GM18517 (cell line): ENCODE results near the gene NCOA7.
"Not testable (repeated sequence)": the region's sequence is repeated elsewhere in the genome, so short reads cannot be mapped to it uniquely, and the experiment has no call there.

Source experiments
- ATAC-seq: cut with Tn5 transposase; IDR thresholded peaks from one replicate; pipeline ENCODE4 v1.9.1; 2021; ENCODE audit warnings: mild to moderate bottlenecking, moderate library complexity; ENCODE audit not compliant: unreplicated experiment

Gene NCOA7

DNA sequence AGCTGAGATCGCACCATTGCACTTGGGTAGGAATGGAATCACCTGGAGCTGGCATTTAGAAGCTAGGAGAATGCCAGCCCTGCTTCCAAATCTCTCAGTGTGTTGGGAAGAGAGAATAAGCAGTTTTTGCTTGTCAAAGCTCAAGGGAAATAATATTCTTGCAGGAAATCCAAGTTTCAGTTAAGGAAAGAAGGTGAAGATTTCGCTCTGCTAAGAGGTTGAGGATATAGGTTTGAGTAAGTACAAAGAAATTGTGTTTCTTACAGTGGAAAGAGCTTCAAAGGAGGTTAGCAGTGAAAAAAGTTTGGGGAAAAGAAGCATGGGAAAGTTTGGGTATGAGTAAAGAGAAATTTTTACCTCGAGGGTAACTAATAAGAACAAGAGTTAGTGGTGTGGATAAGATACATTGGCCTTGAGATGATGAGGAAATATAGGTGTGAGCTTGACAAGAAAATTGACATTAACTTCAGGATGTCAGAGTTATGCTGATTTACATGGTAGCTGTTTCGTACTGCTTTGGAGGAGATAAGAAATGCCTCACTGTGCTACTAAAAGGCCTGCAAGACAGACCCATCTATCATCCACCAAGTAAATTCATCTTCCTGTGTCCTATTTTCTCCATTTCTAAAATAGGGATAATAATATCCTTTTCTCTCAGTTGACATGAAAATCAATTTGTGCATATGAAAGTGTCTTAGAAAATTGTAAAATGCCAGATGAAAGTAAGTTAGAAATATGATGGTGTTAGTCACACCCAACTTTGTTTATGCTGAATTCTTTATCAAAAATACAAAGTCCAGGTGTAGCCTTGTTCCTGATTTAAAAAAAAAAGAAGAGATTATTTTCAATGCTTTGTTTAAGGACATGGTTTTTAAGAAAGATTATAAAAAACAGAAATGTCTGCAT is 153.0 kb downstream of the NCOA7 start:
- no peak for ATAC-seq

DNA sequence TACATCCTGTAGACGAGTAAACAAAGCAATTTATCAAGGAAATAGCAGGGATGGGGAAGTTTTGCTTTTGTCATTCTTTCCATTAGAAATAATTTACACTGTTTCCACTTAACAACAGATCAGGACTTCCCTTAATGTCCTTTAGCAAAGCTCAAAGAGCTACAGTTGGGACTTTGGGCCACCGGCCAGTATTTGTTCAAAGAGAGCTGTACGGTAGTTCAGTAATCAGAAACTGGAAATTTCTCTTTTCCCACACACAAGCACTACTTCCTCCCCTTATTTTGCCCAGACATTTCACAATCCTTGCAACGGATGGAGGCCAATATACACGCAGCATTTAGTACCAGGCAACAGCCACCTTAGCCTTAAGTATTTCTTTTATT is 153.7 kb downstream of the NCOA7 start:
- no peak for ATAC-seq

DNA sequence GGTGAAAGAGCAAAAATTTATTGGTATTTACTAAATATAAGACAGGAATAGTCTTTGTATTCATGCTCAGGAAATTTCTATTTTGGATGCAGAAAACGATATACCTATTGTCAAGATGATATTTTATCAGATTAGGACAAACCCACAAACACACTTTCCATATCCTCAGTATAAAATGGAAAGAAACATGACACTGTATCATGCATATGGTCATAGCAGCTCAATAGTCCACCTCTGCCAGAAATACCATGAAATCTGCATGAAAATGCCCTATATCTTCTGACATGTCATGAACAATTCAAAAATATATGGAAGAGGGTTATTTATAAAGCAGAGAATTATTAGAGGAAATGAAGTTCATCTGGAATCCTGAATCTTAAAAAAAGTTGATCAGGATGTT is 154.1 kb downstream of the NCOA7 start:
- ATAC-seq, result no peak

DNA sequence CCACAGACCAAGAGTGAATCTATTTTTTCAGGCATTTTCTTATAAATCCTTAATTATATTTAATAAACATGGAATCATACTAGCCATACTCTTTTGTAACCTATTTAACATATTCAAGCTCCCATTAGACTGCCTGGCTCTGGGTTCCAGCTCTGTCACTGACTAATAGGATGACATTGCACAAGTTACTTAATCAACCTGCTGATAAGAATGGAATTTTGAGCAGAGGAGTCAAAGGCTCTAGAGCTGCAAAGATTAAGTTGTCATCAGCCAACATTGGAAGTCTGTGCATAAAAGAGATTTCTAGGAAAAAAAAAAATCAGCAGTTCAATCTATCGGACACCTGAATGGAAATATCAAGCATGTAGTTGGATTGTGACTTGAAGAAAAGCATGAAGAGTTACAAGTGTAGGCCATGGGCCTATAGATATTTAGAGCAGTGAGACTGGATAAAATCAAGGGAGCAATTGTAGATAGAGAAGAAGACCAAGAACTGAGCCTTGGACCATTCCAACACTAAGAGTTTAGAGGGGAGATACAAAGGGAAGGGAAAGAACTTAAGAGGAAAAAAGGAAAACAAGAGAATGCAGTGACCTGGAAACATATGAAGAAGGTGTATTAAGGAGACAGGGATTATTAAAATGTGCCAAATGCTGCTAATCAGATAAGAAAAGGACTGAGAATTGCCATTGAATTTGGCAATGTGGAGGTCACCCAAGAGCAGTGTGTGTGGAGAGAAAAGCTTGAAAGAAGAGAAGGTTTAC is 154.8 kb downstream of the NCOA7 start:
- no peak for ATAC-seq

DNA sequence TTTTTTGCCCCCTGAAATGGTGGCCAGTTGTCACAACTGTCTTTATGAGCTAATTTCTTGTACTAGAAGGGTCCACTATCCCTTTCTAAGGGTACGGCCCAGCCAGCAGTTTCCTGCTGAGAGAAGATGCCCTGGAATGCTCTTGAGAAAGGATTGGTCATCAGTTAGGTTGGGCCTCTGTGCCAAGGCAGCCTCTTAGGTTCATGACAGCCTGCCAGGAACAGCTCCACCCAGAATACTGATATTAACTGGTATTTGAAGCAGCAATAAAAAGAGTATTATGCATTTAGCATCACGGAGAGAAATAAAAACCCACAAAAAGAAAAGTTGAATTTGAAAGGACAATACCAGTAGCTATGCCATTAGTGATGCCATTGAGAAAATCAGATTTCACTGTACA is 156.9 kb downstream of the NCOA7 start:
- no peak for ATAC-seq

DNA sequence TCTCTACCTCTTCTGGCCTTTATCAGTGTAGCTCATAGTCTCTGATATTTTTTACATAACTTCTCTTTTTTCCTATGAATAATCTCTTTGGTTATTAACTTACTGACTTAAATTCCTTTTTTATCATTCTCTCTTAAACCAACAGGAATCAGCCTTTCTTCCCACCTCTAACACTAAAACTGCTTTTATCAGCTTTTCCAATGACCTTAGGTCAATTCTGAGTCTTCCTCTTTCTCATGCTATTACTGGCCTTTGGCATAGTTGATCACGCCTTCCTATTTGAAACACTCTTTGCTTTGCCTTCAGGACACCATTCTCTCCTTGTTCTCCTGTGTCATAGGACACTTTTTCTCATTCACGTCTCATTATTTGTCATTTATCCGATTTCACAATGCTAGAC is 157.7 kb downstream of the NCOA7 start:
- ATAC-seq, result no peak

DNA sequence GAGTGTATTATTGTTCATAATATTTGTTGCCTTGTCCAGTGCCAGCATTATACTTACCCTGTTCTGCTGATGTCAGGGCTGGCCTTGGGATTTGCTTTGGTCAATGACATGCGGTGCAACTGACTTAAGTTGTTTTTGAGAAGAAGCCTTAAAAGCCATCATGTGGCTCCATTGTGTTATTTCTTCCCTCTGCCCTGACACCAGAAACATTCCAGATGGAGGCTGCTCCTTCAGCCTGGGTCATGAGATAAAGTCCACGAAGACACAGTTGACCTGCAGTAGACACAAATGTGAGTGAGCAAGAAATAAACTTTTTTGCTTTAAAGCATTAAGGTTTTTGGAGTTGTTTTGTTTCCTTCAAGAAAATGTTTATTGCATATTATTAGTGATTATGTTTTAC is 158.3 kb downstream of the NCOA7 start:
- ATAC-seq, result no peak

DNA sequence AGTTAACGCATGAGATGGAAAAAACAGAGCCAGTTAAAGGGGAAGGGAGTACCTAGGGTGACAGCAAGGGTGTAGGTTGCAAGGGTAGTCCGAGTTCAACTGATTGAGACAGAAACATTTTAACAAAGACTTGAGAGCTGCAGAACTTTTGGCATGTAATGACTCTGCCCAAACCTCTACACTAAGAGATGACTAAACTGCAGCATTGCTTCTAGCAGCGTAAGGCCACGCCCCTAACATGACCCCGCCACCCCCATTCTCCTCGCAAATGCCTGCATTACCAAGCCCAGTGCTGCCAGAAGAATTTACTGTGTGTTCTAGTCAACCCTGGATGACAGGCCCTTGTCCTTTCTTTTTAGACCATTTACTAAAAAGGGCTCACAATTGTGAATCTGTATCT is 159.5 kb downstream of the NCOA7 start:
- ATAC-seq, result no peak

DNA sequence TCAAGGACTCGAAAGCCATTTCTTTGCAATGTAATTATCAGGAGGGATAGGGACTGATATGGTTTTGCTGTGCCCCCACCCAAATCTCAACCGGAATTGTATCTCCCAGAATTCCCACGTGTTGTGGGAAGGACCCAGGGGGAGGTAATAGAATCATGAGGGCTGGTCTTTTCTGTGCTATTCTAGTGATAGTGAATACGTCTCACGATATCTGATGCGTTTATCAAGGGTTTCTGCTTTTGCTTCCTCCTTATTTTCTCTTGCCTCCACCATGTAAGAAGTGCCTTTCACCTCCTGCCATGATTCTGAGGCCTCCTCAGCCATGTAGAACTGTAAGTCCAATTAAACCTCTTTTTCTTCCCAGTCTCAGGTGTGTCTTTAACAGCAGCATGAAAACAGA is 160.0 kb downstream of the NCOA7 start:
- ATAC-seq, result not testable (repeated sequence)

DNA sequence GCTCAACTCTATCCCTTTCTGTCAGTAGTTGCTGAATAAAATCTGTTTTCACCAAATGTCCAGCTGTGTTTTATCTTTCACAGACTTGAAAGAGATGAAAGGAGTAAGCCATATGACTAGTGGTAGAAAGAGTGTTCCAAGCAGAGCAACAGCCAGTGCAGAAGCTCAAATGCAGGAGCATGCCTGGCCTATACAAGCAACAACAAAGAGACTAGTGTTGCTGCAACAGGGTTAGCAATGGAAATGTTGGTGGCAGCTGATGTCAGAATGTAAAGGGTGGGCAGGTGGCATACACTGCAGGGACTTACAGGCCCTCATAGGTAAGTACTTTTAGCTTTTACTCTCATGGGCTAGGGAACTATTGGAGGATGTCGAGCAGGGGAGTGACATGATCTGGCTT is 160.6 kb downstream of the NCOA7 start:
- ATAC-seq, result no peak

DNA sequence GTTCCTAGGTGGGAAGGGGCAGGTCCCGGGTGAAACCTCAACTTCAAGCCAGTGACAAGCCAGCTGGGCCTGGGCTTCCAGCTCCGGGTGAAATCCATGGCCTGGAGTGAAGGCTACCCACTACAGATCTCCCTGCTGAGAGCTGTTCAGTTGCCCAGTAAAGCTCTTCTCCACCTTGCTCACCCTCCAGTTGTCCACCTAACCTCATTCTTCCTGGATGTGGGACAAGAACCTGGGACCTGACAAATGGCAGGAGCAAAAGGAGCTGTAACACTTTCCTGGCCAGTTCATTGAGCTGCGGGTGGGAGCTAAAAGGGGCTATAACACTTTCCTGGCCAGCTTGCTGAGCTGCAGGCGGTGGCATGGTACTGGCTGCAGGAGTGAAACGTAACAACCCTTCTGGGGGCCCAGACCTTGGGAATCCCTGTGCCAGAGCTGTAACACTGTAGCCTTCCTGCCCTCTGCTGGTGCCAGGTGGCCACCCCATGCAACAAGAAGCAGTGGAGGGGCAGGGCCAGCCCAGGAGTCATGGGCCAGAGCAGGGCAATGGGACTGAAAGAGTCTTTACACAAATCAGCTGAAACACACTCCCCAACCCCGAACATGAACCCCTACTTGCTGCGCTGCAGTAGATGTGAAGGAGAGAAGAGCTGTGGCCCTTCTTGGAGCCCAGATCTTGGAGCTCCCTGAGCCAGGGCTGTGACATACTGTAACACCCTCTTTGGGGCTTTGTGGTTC is 162.2 kb downstream of the NCOA7 start:
- ATAC-seq, result no peak

DNA sequence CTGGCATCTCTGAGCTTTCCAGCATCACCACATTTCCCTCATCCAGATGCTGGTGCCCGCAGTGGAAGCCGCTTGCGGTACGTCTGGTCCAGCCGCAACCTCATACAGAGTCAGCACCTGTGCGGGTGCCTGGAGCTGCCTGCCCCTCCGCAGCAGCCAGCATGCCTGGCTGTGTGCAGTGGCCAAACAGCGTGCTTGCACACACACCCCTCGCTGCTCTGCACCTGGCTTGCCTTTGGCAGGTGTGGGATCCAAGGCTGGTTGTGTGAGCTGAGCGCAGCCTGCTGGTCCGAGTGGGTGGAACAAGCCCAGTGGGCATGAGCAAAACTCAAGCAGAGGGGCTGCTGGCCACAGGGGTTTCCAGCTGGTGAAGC is 162.7 kb downstream of the NCOA7 start:
- ATAC-seq, result no peak

DNA sequence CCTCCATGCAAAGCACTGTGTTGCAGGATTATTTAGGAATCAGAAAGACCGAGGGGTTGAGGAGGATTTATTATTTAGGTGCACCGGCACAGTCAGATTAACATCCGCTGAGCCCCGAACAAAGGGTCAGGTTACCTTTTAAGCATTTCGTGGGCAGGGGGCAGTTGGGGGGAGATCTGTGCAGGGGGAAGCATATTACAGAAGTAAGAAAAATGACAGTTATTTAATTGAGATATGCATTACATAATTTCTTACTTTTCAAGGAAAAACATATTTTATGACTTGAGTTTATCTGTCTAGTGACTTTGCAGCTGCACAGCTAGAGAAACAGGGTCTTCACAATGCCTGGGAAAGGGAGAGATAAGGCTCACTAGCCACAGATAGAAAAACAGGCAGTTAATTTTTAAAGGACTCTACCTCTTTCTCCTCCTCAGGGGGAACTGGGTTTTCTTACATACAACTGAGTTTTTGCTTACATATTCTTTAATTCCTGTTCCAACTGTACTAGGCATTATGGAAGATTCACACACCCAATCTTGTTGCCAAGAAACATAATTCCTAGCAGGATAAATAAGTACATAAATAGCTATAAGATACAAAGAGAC is 164.1 kb downstream of the NCOA7 start:
- ATAC-seq, result no peak

DNA sequence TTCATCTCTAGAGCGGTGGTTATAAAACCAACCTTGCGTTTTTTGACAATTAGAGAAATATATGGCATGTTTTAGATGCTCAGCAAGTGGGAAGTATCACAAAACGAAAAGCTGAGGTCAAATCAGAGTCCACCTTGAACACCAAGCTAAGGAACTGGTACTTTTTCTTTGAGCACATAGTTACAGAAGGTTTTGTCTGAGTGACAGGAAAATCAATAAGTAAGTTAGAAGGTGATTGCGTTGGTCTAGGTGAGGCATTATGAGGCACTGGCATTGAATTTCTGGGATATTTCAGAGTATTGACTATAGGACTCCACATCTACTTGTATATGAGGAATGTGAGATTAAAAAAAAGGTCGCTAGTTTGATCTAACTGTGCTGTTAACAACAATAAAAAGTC is 165.2 kb downstream of the NCOA7 start:
- no peak for ATAC-seq

DNA sequence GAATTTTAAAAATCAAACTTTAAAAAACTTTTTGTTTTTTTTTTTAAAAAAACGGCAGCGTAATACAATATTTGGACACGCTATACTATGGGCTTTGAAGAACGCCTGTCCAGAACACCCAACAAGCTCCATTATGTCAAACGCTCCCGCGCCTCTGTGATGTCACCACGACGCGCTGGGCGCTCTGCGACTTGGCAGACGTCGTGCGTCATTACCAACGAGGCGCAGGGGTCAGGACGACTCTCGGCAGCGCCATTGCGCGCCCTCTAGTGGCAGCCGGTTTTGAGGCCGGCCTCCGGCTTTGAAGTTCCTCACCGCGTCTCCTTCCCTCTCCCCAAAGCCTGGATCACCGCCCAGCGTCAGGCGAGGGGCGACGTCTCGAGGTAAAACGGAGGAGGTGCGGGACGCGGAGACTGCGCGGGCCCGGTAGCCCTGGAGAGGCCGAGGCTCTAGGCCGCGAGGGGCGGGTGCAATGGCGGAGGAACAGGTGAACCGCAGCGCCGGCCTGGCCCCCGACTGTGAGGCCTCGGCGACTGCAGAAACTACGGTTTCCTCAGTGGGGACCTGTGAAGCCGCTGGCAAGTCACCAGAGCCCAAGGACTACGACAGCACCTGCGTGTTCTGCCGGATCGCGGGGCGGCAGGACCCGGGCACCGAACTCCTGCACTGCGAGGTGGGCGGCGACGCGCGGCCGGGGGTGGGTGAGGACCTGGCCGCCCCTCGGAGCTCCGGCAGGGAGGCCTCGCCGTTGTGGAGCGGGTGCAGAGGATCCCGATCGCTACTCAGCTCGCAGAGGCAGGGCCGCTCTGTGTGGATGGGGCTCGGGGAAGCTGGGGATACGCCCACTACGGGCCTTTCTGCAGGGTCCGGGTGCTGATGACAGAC is 166.0 kb downstream of the NCOA7 start, which contains the start of gene HINT3:
Gene HINT3, plus strand, starts transcription at position 265 of the 885 bp plus-strand sequence. Its CDS starts 208 bp downstream, at position 473.
- peak; percentile 86 for ATAC-seq

DNA sequence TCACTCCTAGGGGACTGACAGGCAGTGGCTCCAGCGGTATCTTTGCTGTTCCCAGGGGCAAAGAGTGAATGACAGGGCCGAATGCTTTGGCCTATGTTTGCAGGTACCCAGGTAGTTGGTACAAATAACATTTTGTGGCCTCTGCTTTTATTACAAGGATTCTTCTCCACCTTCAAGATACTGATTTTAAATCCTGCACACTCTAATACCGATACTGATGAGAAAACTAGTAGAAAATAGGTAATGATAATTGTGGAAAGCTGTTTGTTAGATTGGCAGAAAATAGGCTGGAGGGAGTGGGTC is 166.6 kb downstream of the NCOA7 start:
- ATAC-seq, result no peak

DNA sequence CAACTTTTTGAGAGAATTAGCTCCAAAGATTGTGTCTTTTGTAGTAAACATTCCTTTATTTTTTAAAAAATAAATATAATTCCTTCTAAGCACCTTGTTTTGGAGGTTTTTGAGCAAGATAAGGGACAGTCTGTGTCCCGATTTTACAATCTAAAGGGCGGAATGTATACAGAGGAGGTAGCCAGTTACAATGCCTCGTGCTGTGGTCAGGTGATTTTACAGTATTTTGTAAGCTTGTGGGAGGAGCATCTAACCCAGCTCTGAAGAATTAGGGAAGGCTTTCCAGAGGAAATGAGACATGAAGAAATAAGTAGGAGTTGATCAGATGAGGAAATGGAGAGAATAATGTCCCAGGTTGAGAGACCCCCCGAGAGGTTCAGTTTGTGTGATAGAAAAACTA is 167.1 kb downstream of the NCOA7 start:
- ATAC-seq, result no peak

DNA sequence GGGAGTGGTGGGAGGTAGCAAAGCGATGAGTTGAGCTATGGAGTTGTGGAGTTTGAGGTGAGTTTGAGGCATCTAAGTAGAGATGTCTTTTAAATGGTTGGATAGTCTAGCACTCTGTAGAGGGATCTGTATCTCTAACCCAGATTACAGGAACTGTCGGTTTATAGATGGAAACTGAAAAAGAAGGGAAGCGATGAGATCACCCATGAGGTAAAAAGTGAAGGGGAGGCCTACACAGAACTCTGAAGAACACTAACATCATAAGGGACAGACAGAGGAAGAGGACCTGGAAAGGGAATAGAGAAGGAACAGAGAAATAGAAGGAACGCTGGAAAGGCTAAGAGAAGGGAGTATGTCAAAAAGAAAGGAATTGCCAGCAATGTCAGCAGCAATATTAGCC is 168.3 kb downstream of the NCOA7 start:
- ATAC-seq, result no peak

DNA sequence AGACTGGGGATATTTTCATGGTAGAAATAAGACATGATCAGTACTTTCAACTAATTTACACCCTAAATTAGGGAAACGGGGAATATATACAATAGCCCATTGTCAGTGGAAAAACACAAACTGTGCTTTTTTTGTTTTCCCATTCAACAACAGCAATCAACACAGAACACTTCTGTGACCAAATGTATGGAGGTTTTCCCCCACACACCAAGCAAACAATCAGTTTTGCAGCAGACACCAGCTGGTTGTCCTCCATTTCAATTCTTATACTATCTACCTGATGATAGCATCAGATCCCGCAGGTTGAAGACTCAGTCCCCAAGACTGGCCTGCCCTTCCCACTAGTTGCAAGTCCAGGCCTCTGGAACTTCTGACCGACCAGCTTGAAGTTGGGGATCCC is 170.4 kb downstream of the NCOA7 start:
- no peak for ATAC-seq

DNA sequence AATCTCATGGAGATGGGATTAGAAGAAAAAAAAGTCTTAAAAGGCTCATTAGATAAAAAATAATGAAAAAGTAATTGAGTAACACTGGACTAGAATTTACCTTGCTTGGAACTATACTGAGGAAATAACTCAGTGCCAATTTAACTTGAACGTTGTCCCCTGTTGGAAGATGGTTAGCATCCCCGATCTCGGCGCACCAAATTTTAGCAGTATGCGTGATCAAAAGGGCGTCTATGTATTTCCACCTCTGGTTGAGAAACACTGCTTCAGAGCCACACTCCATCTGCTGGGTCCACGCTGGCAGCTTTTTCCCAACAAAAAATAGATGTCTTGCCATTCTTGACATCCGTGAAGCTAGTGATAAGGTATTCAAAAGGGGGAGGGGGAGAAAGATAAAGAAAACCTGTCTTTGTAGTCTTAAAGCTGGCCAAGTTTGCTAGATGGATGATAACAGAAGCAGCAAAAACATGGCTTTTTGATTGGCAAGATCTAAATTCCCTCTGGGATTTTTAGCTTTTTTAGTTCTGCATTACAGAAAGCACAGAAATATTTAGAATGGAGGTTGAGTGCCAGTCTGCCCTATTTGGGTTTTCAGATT is 172.2 kb downstream of the NCOA7 start:
- no peak for ATAC-seq
